ENCODE results near the gene RNF222.
"Not testable (repeated sequence)": the region's sequence is repeated elsewhere in the genome, so short reads cannot be mapped to it uniquely, and the experiment has no call there.

The RNF222 gene

GRCh38 chr17:8376271-8377067 is 21.2 kb downstream of the RNF222 start, which contains the start of gene KRABD2:
Gene KRABD2 (minus strand): TSS chr17:8376704.
- peak within 1 kb of the TSS; percentile 95 for H3K9ac ChIP-seq (ENCODE audit: low read depth, low read length)
- H3K27me3 ChIP-seq (ENCODE audit: insufficient read depth, low read length): no peaks in the 10 kb centered on the region
- no peaks in the 10 kb centered on the region for H3K9me3 ChIP-seq (ENCODE audit: insufficient read depth, low read depth, low read length)
- H3K4me1 ChIP-seq (ENCODE audit: insufficient read depth, low read length): peaks cover 11% of the 10 kb centered on the region; the same call in 1 of the 2 replicates
- peak within 1 kb of the TSS; percentile 77 for H3K4me3 ChIP-seq (ENCODE audit: low read length)
- H3K36me3 ChIP-seq (ENCODE audit: insufficient read depth, low read depth, low read length): peaks cover 53% of the 10 kb centered on the region
- H3K27ac ChIP-seq (ENCODE audit: low read length): peak within 1 kb of the TSS; percentile 69

DNA sequence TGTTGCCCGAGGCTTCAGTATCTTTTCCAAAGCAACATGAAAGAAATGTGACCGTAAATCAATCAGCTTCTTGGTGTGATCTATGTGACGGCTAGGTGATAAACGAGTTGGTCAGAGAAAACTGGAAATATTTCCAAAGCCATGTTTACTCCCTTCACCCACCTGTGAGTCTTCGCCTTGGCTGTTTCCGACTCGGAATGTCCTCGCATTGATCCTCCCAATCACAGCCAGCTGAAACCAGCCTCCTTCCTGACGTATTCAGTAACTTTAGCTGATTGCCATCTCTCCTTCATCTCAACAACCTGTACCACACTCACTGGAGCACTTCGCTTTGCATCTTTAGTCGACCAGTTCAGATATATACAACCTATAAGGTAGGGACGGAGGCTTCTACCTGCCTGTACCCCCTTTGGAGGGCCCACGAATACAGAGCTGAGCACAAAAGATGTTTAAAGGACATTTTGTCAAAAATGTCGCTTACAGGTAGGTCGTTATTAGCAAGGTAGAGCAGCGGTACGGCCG is 21.8 kb downstream of the RNF222 start:
- Histone ChIP-seq H3K9ac (ENCODE audit: low read depth, low read length) (peak overlapping the region; percentile 95), H3K36me3 (ENCODE audit: insufficient read depth, low read depth, low read length) (peaks cover 50% of the 10 kb centered on the region), H3K4me3 (ENCODE audit: low read length) (peak overlapping the region; percentile 77), H3K4me1 (ENCODE audit: insufficient read depth, low read length) (peaks cover 10% of the 10 kb centered on the region; the same call in 1 of the 2 replicates), H3K9me3 (ENCODE audit: insufficient read depth, low read depth, low read length) (no peaks in the 10 kb centered on the region), H3K27ac (ENCODE audit: low read length) (peak overlapping the region; percentile 69), H3K27me3 (ENCODE audit: insufficient read depth, low read length) (no peaks in the 10 kb centered on the region)

DNA sequence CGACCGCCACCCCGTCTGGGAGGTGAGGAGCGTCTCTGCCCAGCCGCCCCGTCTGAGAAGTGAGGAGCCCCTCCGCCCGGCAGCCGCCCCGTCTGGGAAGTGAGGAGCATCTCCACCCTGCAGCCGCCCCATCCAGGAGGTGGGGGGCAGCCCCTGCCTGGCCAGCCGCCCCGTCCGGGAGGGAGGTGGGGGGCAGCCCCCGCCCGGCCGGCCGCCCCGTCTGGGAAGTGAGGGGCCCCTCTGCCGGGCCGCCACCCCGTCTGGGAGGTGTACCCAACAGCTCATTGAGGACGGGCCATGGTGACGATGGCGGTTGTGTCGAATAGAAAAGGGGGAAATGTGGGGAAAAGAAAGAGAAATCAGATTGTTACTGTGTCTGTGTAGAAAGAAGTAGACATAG is 23.8 kb downstream of the RNF222 start:
- H3K9me3 ChIP-seq (ENCODE audit: insufficient read depth, low read depth, low read length); H3K4me1 ChIP-seq (ENCODE audit: insufficient read depth, low read length): not testable (repeated sequence)
- peaks cover 49% of the 10 kb centered on the region for H3K36me3 ChIP-seq (ENCODE audit: insufficient read depth, low read depth, low read length)

GRCh38 chr17:8372422-8372821 is 25.2 kb downstream of the RNF222 start:
- Histone ChIP-seq H3K9ac (ENCODE audit: low read depth, low read length) (no peak overlapping the region), H3K4me1 (ENCODE audit: insufficient read depth, low read length) (no peaks in the 10 kb centered on the region), H3K27me3 (ENCODE audit: insufficient read depth, low read length) (no peaks in the 10 kb centered on the region), H3K4me3 (ENCODE audit: low read length) (no peak overlapping the region), H3K36me3 (ENCODE audit: insufficient read depth, low read depth, low read length) (peaks cover 43% of the 10 kb centered on the region), H3K27ac (ENCODE audit: low read length) (no peak overlapping the region), H3K9me3 (ENCODE audit: insufficient read depth, low read depth, low read length) (no peaks in the 10 kb centered on the region)

More for the DNA sequence above, 23.8 kb downstream of the RNF222 start:
- H3K9ac ChIP-seq (ENCODE audit: low read depth, low read length); H3K27ac ChIP-seq (ENCODE audit: low read length); H3K4me3 ChIP-seq (ENCODE audit: low read length); H3K27me3 ChIP-seq (ENCODE audit: insufficient read depth, low read length): not testable (repeated sequence)

DNA sequence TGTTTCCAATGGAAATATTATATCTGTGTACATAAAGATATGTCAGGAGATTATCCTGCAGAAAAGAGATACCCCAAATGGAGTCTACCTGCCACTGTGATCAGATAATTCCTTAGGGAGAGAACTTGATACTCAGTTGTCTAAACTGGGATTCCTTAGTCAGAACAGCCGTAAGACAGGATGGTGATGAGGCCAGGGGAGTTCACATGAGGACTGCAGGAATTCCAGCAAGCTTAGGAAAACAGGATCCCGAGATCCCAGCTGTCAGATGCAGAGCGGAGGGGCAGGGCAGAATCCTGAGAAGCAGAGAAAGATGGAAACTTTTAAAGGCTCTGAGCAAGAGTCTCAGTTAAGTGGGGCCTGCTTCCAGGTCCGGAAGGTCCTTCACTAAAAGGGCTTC is 25.8 kb downstream of the RNF222 start:
- Histone ChIP-seq H3K27me3 (ENCODE audit: insufficient read depth, low read length) (no peaks in the 10 kb centered on the region), H3K9me3 (ENCODE audit: insufficient read depth, low read depth, low read length) (no peaks in the 10 kb centered on the region), H3K4me1 (ENCODE audit: insufficient read depth, low read length) (no peaks in the 10 kb centered on the region), H3K9ac (ENCODE audit: low read depth, low read length) (no peak overlapping the region), H3K4me3 (ENCODE audit: low read length) (no peak overlapping the region), H3K36me3 (ENCODE audit: insufficient read depth, low read depth, low read length) (peaks cover 36% of the 10 kb centered on the region), H3K27ac (ENCODE audit: low read length) (no peak overlapping the region)

DNA sequence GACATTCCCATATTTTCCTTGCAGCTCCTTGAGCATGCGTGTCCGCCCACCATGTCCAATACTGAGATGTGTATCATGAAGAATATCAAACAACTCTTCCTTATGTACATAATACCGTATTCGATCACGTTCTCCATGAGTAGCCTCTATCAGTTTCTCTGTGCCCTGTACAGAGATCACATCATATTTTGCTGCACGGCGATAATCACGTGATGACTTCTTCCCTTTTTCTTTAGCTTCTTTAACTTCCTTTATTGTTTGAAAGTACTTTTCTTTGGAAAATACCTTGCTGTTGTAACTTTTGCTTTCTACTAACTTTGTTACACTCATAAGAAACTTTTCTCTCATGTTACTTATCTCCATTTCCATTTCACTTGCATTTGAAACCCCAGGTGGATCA is 27.7 kb downstream of the RNF222 start:
- Histone ChIP-seq H3K4me3 (ENCODE audit: low read length) (no peak overlapping the region), H3K9ac (ENCODE audit: low read depth, low read length) (no peak overlapping the region), H3K4me1 (ENCODE audit: insufficient read depth, low read length) (no peaks in the 10 kb centered on the region), H3K36me3 (ENCODE audit: insufficient read depth, low read depth, low read length) (peaks cover 35% of the 10 kb centered on the region), H3K27ac (ENCODE audit: low read length) (no peak overlapping the region), H3K27me3 (ENCODE audit: insufficient read depth, low read length) (no peaks in the 10 kb centered on the region), H3K9me3 (ENCODE audit: insufficient read depth, low read depth, low read length) (no peaks in the 10 kb centered on the region)

DNA sequence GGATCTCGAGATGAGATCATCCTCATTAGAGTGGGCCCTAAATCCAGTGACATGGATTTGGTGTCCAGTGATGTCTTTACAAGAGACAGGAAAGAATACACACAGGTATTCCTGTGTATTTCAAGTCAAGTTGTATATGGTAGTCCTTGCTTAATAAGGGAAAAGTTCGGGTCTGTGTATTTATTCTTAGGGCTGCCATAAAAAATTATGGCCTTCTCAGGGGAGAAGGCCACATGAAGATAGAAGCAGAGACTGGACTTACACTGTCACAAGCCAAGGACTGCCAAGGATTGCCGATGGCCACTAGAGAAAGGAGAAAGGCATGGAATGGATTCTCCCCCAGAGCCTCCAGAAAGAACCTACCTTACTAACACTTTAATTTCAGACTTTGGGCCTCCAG is 29.4 kb downstream of the RNF222 start:
- no peak overlapping the region for H3K27ac ChIP-seq (ENCODE audit: low read length)
- H3K36me3 ChIP-seq (ENCODE audit: insufficient read depth, low read depth, low read length): peaks cover 35% of the 10 kb centered on the region
- H3K4me3 ChIP-seq (ENCODE audit: low read length): no peak overlapping the region
- H3K27me3 ChIP-seq (ENCODE audit: insufficient read depth, low read length): no peaks in the 10 kb centered on the region
- no peak overlapping the region for H3K9ac ChIP-seq (ENCODE audit: low read depth, low read length)
- no peaks in the 10 kb centered on the region for H3K4me1 ChIP-seq (ENCODE audit: insufficient read depth, low read length)
- H3K9me3 ChIP-seq (ENCODE audit: insufficient read depth, low read depth, low read length): no peaks in the 10 kb centered on the region

DNA sequence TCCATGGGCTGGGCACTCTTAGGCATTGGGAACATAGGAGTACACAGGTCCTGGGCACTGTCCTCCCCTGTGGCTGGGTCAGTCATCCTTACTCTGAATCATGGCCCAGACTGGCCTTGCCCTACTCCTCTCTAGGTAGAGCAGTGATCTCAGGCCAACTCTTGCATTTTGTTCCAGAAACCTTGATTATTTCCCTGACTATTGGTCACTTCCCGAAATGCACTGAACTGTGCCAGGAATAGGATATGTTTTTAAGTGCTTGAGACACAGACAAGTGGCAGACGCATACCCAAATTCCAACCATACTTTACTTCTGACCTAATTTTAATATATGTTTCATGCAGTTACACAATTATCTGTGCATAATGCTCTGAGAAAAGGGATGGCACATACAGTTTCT is 31.4 kb downstream of the RNF222 start:
- Histone ChIP-seq H3K27me3 (ENCODE audit: insufficient read depth, low read length) (no peaks in the 10 kb centered on the region), H3K36me3 (ENCODE audit: insufficient read depth, low read depth, low read length) (peaks cover 28% of the 10 kb centered on the region), H3K27ac (ENCODE audit: low read length) (no peak overlapping the region), H3K4me1 (ENCODE audit: insufficient read depth, low read length) (no peaks in the 10 kb centered on the region), H3K9ac (ENCODE audit: low read depth, low read length) (no peak overlapping the region), H3K9me3 (ENCODE audit: insufficient read depth, low read depth, low read length) (no peaks in the 10 kb centered on the region), H3K4me3 (ENCODE audit: low read length) (no peak overlapping the region)

DNA sequence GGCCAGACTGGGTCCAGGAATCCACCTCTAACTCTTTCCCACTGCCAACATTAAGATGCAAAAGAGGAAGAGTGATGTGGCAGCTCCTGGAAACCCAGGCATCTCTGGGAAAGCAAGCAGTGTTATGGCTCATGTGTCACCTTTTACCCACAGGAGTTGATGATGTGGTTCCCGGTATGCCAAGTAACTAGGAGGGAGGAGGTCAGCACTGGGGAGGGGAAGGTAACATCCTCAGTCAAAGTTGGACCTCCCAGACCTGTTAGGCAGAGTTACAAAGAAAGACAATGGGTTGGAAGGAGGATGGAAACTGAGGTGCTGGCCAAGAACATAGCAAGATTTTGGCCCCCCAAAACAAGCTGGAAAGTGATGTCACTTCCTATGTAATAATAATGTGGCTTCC is 32.5 kb downstream of the RNF222 start:
- Histone ChIP-seq H3K4me1 (ENCODE audit: insufficient read depth, low read length) (peaks cover 7% of the 10 kb centered on the region; the same call in 1 of the 2 replicates), H3K4me3 (ENCODE audit: low read length) (no peak overlapping the region), H3K27ac (ENCODE audit: low read length) (no peak overlapping the region), H3K9me3 (ENCODE audit: insufficient read depth, low read depth, low read length) (no peaks in the 10 kb centered on the region), H3K27me3 (ENCODE audit: insufficient read depth, low read length) (no peaks in the 10 kb centered on the region), H3K9ac (ENCODE audit: low read depth, low read length) (no peak overlapping the region), H3K36me3 (ENCODE audit: insufficient read depth, low read depth, low read length) (peaks cover 21% of the 10 kb centered on the region)

DNA sequence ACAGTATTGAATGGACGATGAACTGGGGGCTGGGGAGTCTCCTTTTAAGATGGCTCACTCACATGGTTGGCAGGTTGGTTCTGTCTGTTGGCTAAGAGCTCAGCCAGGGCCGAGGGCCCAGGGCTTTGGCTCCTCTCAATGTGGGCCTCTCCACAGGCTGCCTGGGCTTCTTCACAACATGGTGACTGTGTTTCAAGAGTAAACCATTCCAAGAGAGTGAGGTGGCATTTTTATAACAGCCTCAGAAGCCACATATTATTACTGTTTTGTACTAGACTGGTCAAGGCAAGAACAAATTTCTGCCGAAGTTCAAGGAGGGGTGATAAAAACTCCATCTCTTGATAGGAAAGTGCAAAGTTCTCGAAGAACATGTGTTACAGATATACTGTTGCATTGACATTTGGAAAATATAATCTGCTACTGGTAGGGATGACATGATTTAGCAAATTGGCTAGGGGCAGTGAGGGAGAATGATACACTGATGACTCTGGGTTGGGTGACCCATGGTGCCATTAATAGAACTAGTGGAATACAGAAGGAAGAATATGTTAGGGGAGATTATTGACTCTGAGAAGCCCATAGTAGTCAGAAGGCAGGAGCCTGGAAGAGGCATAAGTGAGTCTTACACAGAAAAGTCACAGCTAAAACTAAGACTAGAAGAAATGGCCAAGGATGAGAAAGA is 34.8 kb downstream of the RNF222 start:
- no peak overlapping the region for H3K27ac ChIP-seq (ENCODE audit: low read length)
- H3K4me1 ChIP-seq (ENCODE audit: insufficient read depth, low read length): peaks cover 15% of the 10 kb centered on the region
- no peak overlapping the region for H3K9ac ChIP-seq (ENCODE audit: low read depth, low read length)
- no peaks in the 10 kb centered on the region for H3K36me3 ChIP-seq (ENCODE audit: insufficient read depth, low read depth, low read length)
- H3K27me3 ChIP-seq (ENCODE audit: insufficient read depth, low read length): no peaks in the 10 kb centered on the region
- no peaks in the 10 kb centered on the region for H3K9me3 ChIP-seq (ENCODE audit: insufficient read depth, low read depth, low read length)
- no peak overlapping the region for H3K4me3 ChIP-seq (ENCODE audit: low read length)

GRCh38 chr17:8360751-8361150 is 36.9 kb downstream of the RNF222 start:
- Histone ChIP-seq H3K4me1 (ENCODE audit: insufficient read depth, low read length) (peaks cover 15% of the 10 kb centered on the region), H3K27me3 (ENCODE audit: insufficient read depth, low read length) (no peaks in the 10 kb centered on the region), H3K9ac (ENCODE audit: low read depth, low read length) (no peak overlapping the region), H3K9me3 (ENCODE audit: insufficient read depth, low read depth, low read length) (no peaks in the 10 kb centered on the region), H3K36me3 (ENCODE audit: insufficient read depth, low read depth, low read length) (no peaks in the 10 kb centered on the region), H3K27ac (ENCODE audit: low read length) (no peak overlapping the region), H3K4me3 (ENCODE audit: low read length) (no peak overlapping the region)

- H3K36me3 ChIP-seq (ENCODE audit: insufficient read depth, low read depth, low read length): no peaks in the 10 kb centered on the region
- no peak overlapping the region for H3K27ac ChIP-seq (ENCODE audit: low read length)
- H3K4me3 ChIP-seq (ENCODE audit: low read length): no peak overlapping the region
- H3K9ac ChIP-seq (ENCODE audit: low read depth, low read length): no peak overlapping the region
- H3K4me1 ChIP-seq (ENCODE audit: insufficient read depth, low read length): peaks cover 15% of the 10 kb centered on the region
- H3K27me3 ChIP-seq (ENCODE audit: insufficient read depth, low read length): no peaks in the 10 kb centered on the region
- no peaks in the 10 kb centered on the region for H3K9me3 ChIP-seq (ENCODE audit: insufficient read depth, low read depth, low read length)
Observed at GRCh38 chr17:8360260-8360659, 37.4 kb downstream of the RNF222 start.
